H9 (cell line): Measurements from ENCODE around the gene PCDH9. TPM values are rescaled to one million over a fixed set of nuclear protein-coding genes. Genes with fewer than 3 reads are reported as not detected.

Experiments used
- DNase-seq: peaks from one replicate; pipeline ENCODE4 v3.0.0-alpha.2; 2017
- H2AFZ ChIP-seq: one replicate; pipeline ENCODE4 v1.6.1; 2013; ENCODE audit warnings: mild to moderate bottlenecking, low read length, control low read depth, moderate library complexity
- H2AK5ac ChIP-seq: 2 replicates; pipeline ENCODE4 v1.6.1; 2013; ENCODE audit warnings: low read length, control low read depth, mixed read lengths; ENCODE audit not compliant: insufficient read length
- H2BK120ac ChIP-seq: one replicate; pipeline ENCODE4 v1.6.1; 2013; ENCODE audit warnings: low read depth, mild to moderate bottlenecking, low read length, control low read depth, inconsistent platforms; ENCODE audit not compliant: poor library complexity, severe bottlenecking
- H2BK12ac ChIP-seq: 2 replicates; pipeline ENCODE4 v1.6.1; 2013; ENCODE audit warnings: low read length, control low read depth, mixed read lengths, low read depth; ENCODE audit not compliant: insufficient read length
- H2BK15ac ChIP-seq: 2 replicates; pipeline ENCODE4 v1.6.1; 2013; ENCODE audit warnings: low read depth, low read length, control low read depth
- H2BK20ac ChIP-seq: one replicate; pipeline ENCODE4 v1.6.1; 2013; ENCODE audit warnings: low read depth, mild to moderate bottlenecking, low read length, control low read depth, inconsistent platforms; ENCODE audit not compliant: poor library complexity, severe bottlenecking
- H2BK5ac ChIP-seq: 2 replicates; pipeline ENCODE4 v1.6.1; 2013; ENCODE audit warnings: low read length, control low read depth, mixed read lengths; ENCODE audit not compliant: insufficient read length
- H3K14ac ChIP-seq: 2 replicates; pipeline ENCODE4 v1.6.1; 2013; ENCODE audit warnings: low read length, control low read depth; ENCODE audit not compliant: insufficient read depth
- H3K18ac ChIP-seq: 2 replicates; pipeline ENCODE4 v1.6.1; 2013; ENCODE audit warnings: low read depth, mild to moderate bottlenecking, mixed read lengths, low read length, control low read depth; ENCODE audit not compliant: insufficient read length
- H3K23ac ChIP-seq: 2 replicates; pipeline ENCODE4 v1.6.1; 2013; ENCODE audit warnings: low read length, control low read depth, mixed read lengths, low read depth; ENCODE audit not compliant: insufficient read length
- H3K23me2 ChIP-seq: 2 replicates; pipeline ENCODE4 v1.6.1; 2013; ENCODE audit warnings: low read depth, mild to moderate bottlenecking, mixed read lengths, low read length, control low read depth; ENCODE audit not compliant: insufficient read length, poor library complexity, severe bottlenecking
- H3K27ac ChIP-seq: 2 replicates; pipeline ENCODE4 v1.5.1; 2013; ENCODE audit warnings: low read length, control low read depth, mixed read lengths, low read depth; ENCODE audit not compliant: insufficient read length
- H3K27me3 ChIP-seq: 2 replicates; pipeline ENCODE4 v1.6.1; 2013; ENCODE audit warnings: low read length, control low read depth, inconsistent platforms; ENCODE audit not compliant: insufficient read depth
- H3K4ac ChIP-seq: 2 replicates; pipeline ENCODE4 v1.6.1; 2013; ENCODE audit warnings: low read depth, mild to moderate bottlenecking, control low read depth, inconsistent platforms, low read length, moderate library complexity
- H3K4me1 ChIP-seq: 2 replicates; pipeline ENCODE4 v1.6.1; 2013; ENCODE audit warnings: low read length, control low read depth, inconsistent platforms; ENCODE audit not compliant: insufficient read depth
- H3K4me2 ChIP-seq: 2 replicates; pipeline ENCODE4 v1.6.1; 2013; ENCODE audit warnings: low read length, control low read depth, mixed read lengths; ENCODE audit not compliant: insufficient read length, insufficient read depth
- H3K56ac ChIP-seq: 2 replicates; pipeline ENCODE4 v1.6.1; 2013; ENCODE audit warnings: low read depth, mild to moderate bottlenecking, mixed read lengths, low read length, control low read depth; ENCODE audit not compliant: insufficient read length
- H3K79me1 ChIP-seq: 2 replicates; pipeline ENCODE4 v1.6.1; 2013; ENCODE audit warnings: low read depth, mild to moderate bottlenecking, moderate library complexity, low read length, control low read depth, inconsistent platforms; ENCODE audit not compliant: insufficient read depth, poor library complexity, severe bottlenecking
- H3K79me2 ChIP-seq: 2 replicates; pipeline ENCODE4 v1.6.1; 2013; ENCODE audit warnings: low read length, control low read depth, inconsistent platforms; ENCODE audit not compliant: insufficient read depth
- H3K9ac ChIP-seq: 2 replicates; pipeline ENCODE4 v1.6.1; 2013; ENCODE audit warnings: low read length, control low read depth, mixed read lengths; ENCODE audit not compliant: insufficient read length; ENCODE audit errors: extremely low read depth
- H3K9me3 ChIP-seq: one replicate; pipeline ENCODE4 v1.6.1; 2013; ENCODE audit warnings: low read depth, low read length, inconsistent platforms; ENCODE audit not compliant: control insufficient read depth
- H3T11ph ChIP-seq: one replicate; pipeline ENCODE4 v1.6.1; 2013; ENCODE audit warnings: mild to moderate bottlenecking, low read length, control low read depth, inconsistent platforms
- H4K20me1 ChIP-seq: one replicate; pipeline ENCODE4 v1.6.1; 2013; ENCODE audit not compliant: control insufficient read depth, insufficient read length, insufficient read depth
- H4K5ac ChIP-seq: 2 replicates; pipeline ENCODE4 v1.6.1; 2013; ENCODE audit warnings: low read depth, mild to moderate bottlenecking, mixed read lengths, low read length, control low read depth; ENCODE audit not compliant: insufficient read length
- H4K8ac ChIP-seq: replicated peaks from 2 replicates; pipeline ENCODE4 v1.6.1; 2013; ENCODE audit warnings: low read length, control low read depth, mixed read lengths, low read depth; ENCODE audit not compliant: insufficient read length
- H4K91ac ChIP-seq: 2 replicates; pipeline ENCODE4 v1.6.1; 2013; ENCODE audit warnings: low read depth, mild to moderate bottlenecking, moderate library complexity, mixed read lengths, low read length, control low read depth; ENCODE audit not compliant: insufficient read length
- H3K27ac Mint-ChIP-seq, 3 experiments: 2 replicates in 2 of 3; 3 replicates in 1 of 3; pipeline ENCODE4 v1.8.0; 2020 to 2021; ENCODE audit warnings: mixed read lengths in 3 of 3, mild to moderate bottlenecking in 1 of 3, moderate library complexity in 1 of 3
- H3K27me3 Mint-ChIP-seq: 2 replicates; pipeline ENCODE4 v1.8.0; 2021; ENCODE audit warnings: low read depth, mild to moderate bottlenecking, moderate library complexity, mixed read lengths
- H3K36me3 Mint-ChIP-seq, 3 experiments: 2 replicates in 2 of 3; 3 replicates in 1 of 3; pipeline ENCODE4 v1.8.0; 2020 to 2021; ENCODE audit warnings: low read depth in 3 of 3, mixed read lengths in 3 of 3; ENCODE audit not compliant: insufficient read depth in 1 of 3
- H3K4me1 Mint-ChIP-seq, 2 experiments: 2 replicates each; pipeline ENCODE4 v1.8.0; 2020; ENCODE audit warnings: mixed read lengths in 2 of 2
- H3K4me3 Mint-ChIP-seq, 2 experiments: 2 replicates in 1 of 2; 3 replicates in 1 of 2; pipeline ENCODE4 v1.8.0; 2020 to 2021; ENCODE audit warnings: mild to moderate bottlenecking in 2 of 2, mixed read lengths in 2 of 2, moderate library complexity in 1 of 2
- H3K9me3 Mint-ChIP-seq, 2 experiments: 2 replicates in 1 of 2; 3 replicates in 1 of 2; pipeline ENCODE4 v1.8.0; 2020; ENCODE audit warnings: mild to moderate bottlenecking in 2 of 2, mixed read lengths in 2 of 2, moderate library complexity in 1 of 2
- CTCF ChIP-seq: fragments of 200-600 bp; sonication (generic); conservative IDR thresholded peaks from 3 replicates; pipeline ENCODE4 v1.8.0; 2021; ENCODE audit warnings: antibody characterized with exemption, mild to moderate bottlenecking
- WGBS: extraction: QIAGEN DNeasy Blood & Tissue Kit; methylation state at CpG from one replicate; pipeline ENCODE4 v1.1.7; 2013; ENCODE audit warnings: missing lambda C conversion rate, low lambda C conversion rate, mixed read lengths; ENCODE audit not compliant: insufficient read length; ENCODE audit errors: extremely low coverage; 5-methylcytosine and 5-hydroxymethylcytosine counted together
- total RNA-seq: library from RNA; stranded (reverse); gene quantifications from 2 replicates; pipeline ENCODE4 v1.2.1, GENCODE V29; 2021

Gene PCDH9
- total RNA-seq, 1 experiment from 2014 or later = 0.11 TPM

GRCh38 chr13:66547685-66548084 lies 682.5 kb downstream of the PCDH9 start:
- Histone ChIP-seq H3K23me2 (no peaks in the 10 kb centered on the region), H2BK15ac (no peak overlapping the region), H4K8ac (no peak overlapping the region), H3K9ac (no peak overlapping the region), H3K79me2 (no peaks in the 10 kb centered on the region), H3K23ac (no peak overlapping the region), H3K27ac (no peak overlapping the region), H3K9me3 (no peaks in the 10 kb centered on the region), H3K79me1 (no peaks in the 10 kb centered on the region), H2BK120ac (no peak overlapping the region), H3K56ac (no peak overlapping the region), H4K5ac (no peak overlapping the region), H3K4me2 (no peak overlapping the region), H2BK5ac (no peak overlapping the region), H3K4me1 (no peaks in the 10 kb centered on the region), H4K20me1 (no peaks in the 10 kb centered on the region), H2AK5ac (no peak overlapping the region), H3K4ac (no peak overlapping the region), H3K27me3 (no peaks in the 10 kb centered on the region; the same call in 1 of the 2 replicates), H4K91ac (no peak overlapping the region), H2AFZ (no peak overlapping the region), H3T11ph (no peak overlapping the region), H3K14ac (no peak overlapping the region), H3K18ac (no peak overlapping the region), H2BK12ac (no peak overlapping the region), H2BK20ac (no peak overlapping the region)
- Mint-ChIP-seq H3K27ac (no peak overlapping the region), H3K4me3 (no peak overlapping the region), H3K4me1 (no peaks in the 10 kb centered on the region), H3K27me3 (no peaks in the 10 kb centered on the region), H3K36me3 (no peaks in the 10 kb centered on the region), H3K9me3 (no peaks in the 10 kb centered on the region)
- WGBS = 100% methylated on average over 1 of the region's 4 CpGs
- DNase-seq = no peak
- no peak for TF ChIP-seq CTCF
